Mesodermal cell (in vitro differentiated cells): ENCODE results near the gene EHMT1.

Source experiments
- H3K27ac ChIP-seq: 2 replicates; pipeline ENCODE4 v1.7.0; 2013; ENCODE audit warnings: mild to moderate bottlenecking, low read depth, low read length, moderate library complexity; ENCODE audit not compliant: severe bottlenecking
- H3K36me3 ChIP-seq: 2 replicates; pipeline ENCODE4 v1.7.1; 2013; ENCODE audit warnings: mild to moderate bottlenecking, low read length, moderate library complexity; ENCODE audit not compliant: control insufficient read depth, insufficient read depth
- H3K4me1 ChIP-seq: one replicate; pipeline ENCODE4 v1.7.1; 2013; ENCODE audit warnings: mild to moderate bottlenecking, low read length; ENCODE audit not compliant: insufficient read depth, control insufficient read depth, poor library complexity, severe bottlenecking
- H3K4me3 ChIP-seq: 2 replicates; pipeline ENCODE4 v1.7.0; 2013; ENCODE audit warnings: low read length, control low read depth, mild to moderate bottlenecking; ENCODE audit not compliant: insufficient read depth, poor library complexity, severe bottlenecking; ENCODE audit errors: extremely low read depth
- H3K9me3 ChIP-seq: 2 replicates; pipeline ENCODE4 v1.7.1; 2013; ENCODE audit warnings: mild to moderate bottlenecking, low read length, moderate library complexity; ENCODE audit not compliant: control insufficient read depth
- WGBS, 2 experiments: methylation state at CpG; one replicate each; pipeline ENCODE4 v1.1.5; 2013; ENCODE audit warnings: missing lambda C conversion rate in 2 of 2; ENCODE audit not compliant: insufficient coverage in 2 of 2; 5-methylcytosine and 5-hydroxymethylcytosine counted together

The EHMT1 gene

GRCh38 chr9:137580954-137581322 is 37.9 kb upstream of the EHMT1 start:
- peaks cover 59% of the 10 kb centered on the region for H3K36me3 ChIP-seq

GRCh38 chr9:137581361-137582285 is 37.2 kb upstream of the EHMT1 start:
- H3K4me3 ChIP-seq = no peak overlapping the region
- H3K4me1 ChIP-seq = peaks cover 8% of the 10 kb centered on the region
- 95% methylated on average over 19 to 20 of the region's 22 CpGs for WGBS, 2 experiments
- H3K27ac ChIP-seq = no peak overlapping the region
- H3K9me3 ChIP-seq = no peaks in the 10 kb centered on the region
- peaks cover 59% of the 10 kb centered on the region for H3K36me3 ChIP-seq

More at GRCh38 chr9:137580954-137581322, 37.9 kb upstream of the EHMT1 start:
- Histone ChIP-seq H3K4me1 (peaks cover 8% of the 10 kb centered on the region), H3K9me3 (no peaks in the 10 kb centered on the region), H3K4me3 (no peak overlapping the region), H3K27ac (no peak overlapping the region)
- WGBS, 2 experiments = 94 to 96% methylated on average over 3 to 4 of the region's 4 CpGs

GRCh38 chr9:137582286-137582860 is 36.4 kb upstream of the EHMT1 start:
- Histone ChIP-seq H3K9me3 (no peaks in the 10 kb centered on the region), H3K4me1 (peaks cover 5% of the 10 kb centered on the region), H3K36me3 (peaks cover 65% of the 10 kb centered on the region), H3K27ac (no peak overlapping the region), H3K4me3 (no peak overlapping the region)
- 92 to 93% methylated on average over 17 to 20 of the region's 20 CpGs for WGBS, 2 experiments

GRCh38 chr9:137583347-137583746 is 35.5 kb upstream of the EHMT1 start:
- peaks cover 75% of the 10 kb centered on the region for H3K36me3 ChIP-seq
- no peaks in the 10 kb centered on the region for H3K4me1 ChIP-seq
- 91 to 97% methylated on average over 10 to 14 of the region's 14 CpGs for WGBS, 2 experiments
- no peak overlapping the region for H3K27ac ChIP-seq
- no peak overlapping the region for H3K4me3 ChIP-seq
- H3K9me3 ChIP-seq = no peaks in the 10 kb centered on the region

DNA sequence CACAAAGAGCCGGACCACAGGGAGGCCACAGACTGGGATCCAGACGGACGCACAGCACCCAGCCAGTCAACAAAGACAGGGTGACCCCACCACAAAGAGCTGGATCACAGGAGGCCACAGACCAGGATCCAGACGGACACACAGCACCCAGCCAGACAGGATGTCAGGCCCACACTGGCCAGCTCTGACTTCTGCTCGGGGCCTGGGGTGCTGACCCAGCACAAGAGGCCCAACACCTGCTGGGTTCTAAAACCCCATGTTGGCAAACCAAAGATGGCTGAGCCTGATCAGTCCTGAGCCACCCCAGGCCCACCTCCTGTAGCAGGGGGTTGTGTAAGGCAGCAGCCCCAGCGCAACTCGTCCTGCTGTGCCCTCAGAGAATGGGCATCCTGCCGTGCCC is 34.8 kb upstream of the EHMT1 start:
- WGBS, 2 experiments = 90 to 98% methylated on average over 7 to 8 of the region's 8 CpGs
- H3K9me3 ChIP-seq = no peaks in the 10 kb centered on the region
- no peak overlapping the region for H3K27ac ChIP-seq
- no peak overlapping the region for H3K4me3 ChIP-seq
- no peaks in the 10 kb centered on the region for H3K4me1 ChIP-seq
- H3K36me3 ChIP-seq = peaks cover 79% of the 10 kb centered on the region

GRCh38 chr9:137586854-137587253 is 32.0 kb upstream of the EHMT1 start:
- H3K4me3 ChIP-seq = no peak overlapping the region
- H3K9me3 ChIP-seq = no peaks in the 10 kb centered on the region
- 93 to 98% methylated on average over 13 to 14 of the region's 14 CpGs for WGBS, 2 experiments
- H3K4me1 ChIP-seq = peaks cover 3% of the 10 kb centered on the region
- H3K36me3 ChIP-seq = peaks cover 67% of the 10 kb centered on the region
- H3K27ac ChIP-seq = no peak overlapping the region

GRCh38 chr9:137588311-137588710 is 30.5 kb upstream of the EHMT1 start:
- WGBS, 2 experiments = 88% methylated on average over 8 to 12 of the region's 13 CpGs

GRCh38 chr9:137588891-137589290 is 29.9 kb upstream of the EHMT1 start:
- peak overlapping the region; percentile 64 for H3K4me3 ChIP-seq
- H3K4me1 ChIP-seq = peaks cover 3% of the 10 kb centered on the region
- peaks cover 49% of the 10 kb centered on the region for H3K36me3 ChIP-seq
- H3K9me3 ChIP-seq = no peaks in the 10 kb centered on the region
- no peak overlapping the region for H3K27ac ChIP-seq
- WGBS, 2 experiments = 95 to 100% methylated on average over 5 to 6 of the region's 6 CpGs

More at GRCh38 chr9:137588311-137588710, 30.5 kb upstream of the EHMT1 start:
- peaks cover 3% of the 10 kb centered on the region for H3K4me1 ChIP-seq
- H3K27ac ChIP-seq = no peak overlapping the region
- H3K36me3 ChIP-seq = peaks cover 55% of the 10 kb centered on the region
- no peaks in the 10 kb centered on the region for H3K9me3 ChIP-seq
- no peak overlapping the region for H3K4me3 ChIP-seq

DNA sequence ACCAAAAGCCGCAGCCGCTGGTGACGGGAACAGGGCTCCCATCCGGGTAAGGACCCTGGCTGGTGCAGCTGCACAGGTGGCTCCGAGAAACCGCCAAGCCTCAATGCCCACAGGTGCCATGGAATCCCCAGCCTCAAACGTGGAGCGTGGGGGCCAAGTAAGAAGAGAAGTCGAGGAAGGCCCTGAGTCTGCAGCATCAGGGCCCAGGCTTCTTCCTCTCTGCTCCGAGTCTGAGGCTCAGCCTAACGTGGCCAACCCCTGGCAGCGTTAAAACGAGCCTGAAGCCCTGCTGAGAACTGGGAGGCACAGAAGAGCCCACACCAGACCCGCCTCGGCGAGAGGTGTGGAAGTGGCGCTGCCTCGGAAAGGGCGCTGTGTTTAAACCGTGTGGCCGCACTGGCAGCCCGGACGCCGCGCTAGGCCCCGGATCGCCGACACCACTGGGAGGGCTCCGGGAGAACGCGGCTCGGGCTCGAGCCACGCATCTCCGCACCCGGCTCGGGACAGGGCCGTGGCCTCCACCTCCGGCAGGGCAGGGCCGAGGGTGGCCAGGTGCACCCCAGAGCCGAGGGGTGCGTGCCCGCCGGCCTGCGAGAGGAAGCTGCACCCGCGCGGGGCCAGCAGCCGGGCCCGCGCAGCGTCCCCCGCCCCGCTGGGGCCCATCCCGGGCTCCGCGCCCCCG is 29.2 kb upstream of the EHMT1 start:
- Histone ChIP-seq H3K27ac (no peak overlapping the region), H3K36me3 (peaks cover 42% of the 10 kb centered on the region), H3K9me3 (no peaks in the 10 kb centered on the region), H3K4me1 (peaks cover 3% of the 10 kb centered on the region), H3K4me3 (peak overlapping the region; percentile 64)
- 7 to 11% methylated on average over 32 to 46 of the region's 58 CpGs for WGBS, 2 experiments

GRCh38 chr9:137590123-137590468 is 28.7 kb upstream of the EHMT1 start:
- H3K27ac ChIP-seq = no peak overlapping the region
- no peaks in the 10 kb centered on the region for H3K9me3 ChIP-seq
- peak overlapping the region; percentile 64 for H3K4me3 ChIP-seq
- peaks cover 3% of the 10 kb centered on the region for H3K4me1 ChIP-seq
- 1% methylated on average over 22 to 23 of the region's 61 CpGs for WGBS, 2 experiments
- H3K36me3 ChIP-seq = peaks cover 37% of the 10 kb centered on the region
